GM21576 (cell line): Measurements from ENCODE around the gene MBNL1.

ENCODE experiments used
- ATAC-seq: cut with Tn5 transposase; IDR thresholded peaks from one replicate; pipeline ENCODE4 v1.9.1; 2021; ENCODE audit warnings: mild to moderate bottlenecking, moderate library complexity; ENCODE audit not compliant: unreplicated experiment

MBNL1 gene

DNA sequence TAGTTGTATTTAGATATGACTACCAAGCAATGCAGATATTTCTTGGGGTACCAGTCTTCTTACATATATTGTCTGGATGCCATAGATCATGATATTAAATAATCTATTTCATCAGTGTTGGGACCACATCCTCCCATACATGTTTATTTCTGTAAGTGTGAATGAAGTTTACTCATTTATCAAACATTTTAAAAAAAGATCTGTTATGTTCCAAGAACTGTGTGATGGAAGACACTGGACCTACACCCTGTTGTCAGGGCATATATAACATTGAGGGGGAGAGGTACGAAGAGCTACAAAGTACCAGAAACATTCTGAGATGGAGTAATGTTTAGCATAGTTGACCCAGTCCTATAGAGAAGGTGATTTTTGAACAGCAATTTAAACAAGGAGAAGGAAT lies 26.6 kb downstream of the MBNL1 start:
- ATAC-seq, result no peak

DNA sequence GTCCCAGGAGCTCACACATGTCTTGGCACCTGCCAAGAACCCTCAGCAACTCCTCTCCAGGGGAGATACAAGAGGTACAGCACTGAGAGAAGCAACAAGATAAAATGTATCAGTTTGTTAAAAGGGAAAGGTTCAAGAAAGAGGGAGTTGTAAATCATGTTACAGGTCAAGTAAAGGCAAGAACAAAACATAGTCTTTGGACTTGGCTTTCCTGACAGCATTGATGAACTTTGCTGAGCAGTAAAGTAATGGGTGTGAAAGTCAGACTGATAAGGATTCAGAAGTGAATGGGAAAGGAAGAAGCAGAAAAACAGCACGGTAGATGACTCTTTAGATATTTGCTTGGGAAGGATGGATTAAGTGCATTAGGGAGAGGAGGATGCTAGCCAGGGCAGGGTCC lies 27.1 kb downstream of the MBNL1 start:
- ATAC-seq, result no peak

DNA sequence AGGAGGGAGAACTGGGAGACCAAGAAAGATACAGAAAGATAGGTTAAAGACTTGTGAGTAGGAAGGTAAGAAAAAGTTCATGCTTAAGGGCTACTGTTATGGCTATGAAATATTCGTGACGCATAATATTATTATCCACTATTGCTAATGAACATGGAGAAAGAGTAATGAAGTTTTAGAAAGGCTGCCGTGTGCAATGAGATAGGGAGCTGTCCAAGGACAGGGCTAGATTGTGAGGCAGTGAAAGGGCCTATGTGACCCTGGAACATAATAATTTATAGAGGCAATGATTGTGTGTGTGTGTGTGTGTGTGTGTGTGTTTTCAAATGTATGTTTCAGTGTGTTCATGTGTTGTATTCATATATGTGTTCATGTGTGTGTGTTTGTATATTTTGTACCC lies 27.7 kb downstream of the MBNL1 start:
- no peak for ATAC-seq

DNA sequence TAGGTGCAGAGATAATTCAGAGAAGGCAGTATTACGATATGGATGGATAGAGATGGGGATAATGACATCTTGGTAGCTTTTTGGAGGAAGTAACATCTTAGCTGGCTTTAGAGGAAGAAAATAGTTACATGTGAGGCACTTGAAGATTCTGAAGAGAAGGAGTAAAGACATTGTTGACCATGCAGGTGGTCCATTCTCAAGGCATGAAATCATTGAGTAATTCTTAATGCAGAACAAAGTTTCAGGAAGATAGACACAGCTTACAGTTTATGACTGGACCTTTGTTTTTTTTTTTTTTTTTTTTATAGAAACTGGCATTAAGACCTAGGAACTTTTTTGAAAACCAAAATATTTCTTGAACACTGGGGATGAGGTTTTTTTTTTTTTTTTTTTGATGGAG lies 28.2 kb downstream of the MBNL1 start:
- ATAC-seq, result no peak

DNA sequence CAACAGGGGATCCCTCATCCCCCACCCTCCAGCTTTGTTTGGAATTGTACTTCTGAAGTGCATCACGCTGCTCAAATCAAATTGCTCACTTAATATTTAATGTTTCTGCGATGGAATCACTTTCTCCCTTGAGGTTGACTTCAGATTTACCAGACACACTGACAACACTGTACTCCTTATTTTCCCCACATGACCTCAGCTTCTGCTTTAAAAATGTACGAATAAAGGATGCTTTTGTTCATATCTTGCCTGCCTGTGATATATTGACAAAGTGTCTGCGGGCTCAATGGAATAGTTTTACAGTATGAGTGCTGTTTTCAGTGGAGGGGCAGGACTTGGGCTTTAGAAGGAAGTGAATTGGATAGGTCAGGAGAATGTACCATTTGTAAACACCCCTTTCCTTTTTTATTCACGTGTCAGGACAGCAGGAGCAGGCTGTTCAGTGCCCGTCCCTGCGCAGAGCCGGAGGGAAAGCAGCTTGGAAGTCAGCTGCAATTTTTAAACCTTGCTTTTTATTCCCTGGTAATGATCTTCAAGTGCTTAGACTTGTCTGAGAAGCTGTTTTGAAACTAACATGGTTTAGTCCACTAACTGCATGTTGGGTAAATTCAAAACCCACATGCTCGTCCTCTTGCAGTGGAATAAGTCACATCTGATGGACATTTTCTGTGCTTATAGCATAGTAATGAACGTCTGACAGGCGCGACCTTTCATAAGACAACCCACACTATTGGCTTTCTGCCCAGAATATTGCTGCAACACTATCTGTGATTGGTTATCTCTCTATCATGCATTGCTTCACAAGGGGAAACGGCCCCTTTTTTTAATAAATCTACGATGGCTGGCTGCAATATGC lies 29.9 kb downstream of the MBNL1 start:
- peak; percentile 50 for ATAC-seq

DNA sequence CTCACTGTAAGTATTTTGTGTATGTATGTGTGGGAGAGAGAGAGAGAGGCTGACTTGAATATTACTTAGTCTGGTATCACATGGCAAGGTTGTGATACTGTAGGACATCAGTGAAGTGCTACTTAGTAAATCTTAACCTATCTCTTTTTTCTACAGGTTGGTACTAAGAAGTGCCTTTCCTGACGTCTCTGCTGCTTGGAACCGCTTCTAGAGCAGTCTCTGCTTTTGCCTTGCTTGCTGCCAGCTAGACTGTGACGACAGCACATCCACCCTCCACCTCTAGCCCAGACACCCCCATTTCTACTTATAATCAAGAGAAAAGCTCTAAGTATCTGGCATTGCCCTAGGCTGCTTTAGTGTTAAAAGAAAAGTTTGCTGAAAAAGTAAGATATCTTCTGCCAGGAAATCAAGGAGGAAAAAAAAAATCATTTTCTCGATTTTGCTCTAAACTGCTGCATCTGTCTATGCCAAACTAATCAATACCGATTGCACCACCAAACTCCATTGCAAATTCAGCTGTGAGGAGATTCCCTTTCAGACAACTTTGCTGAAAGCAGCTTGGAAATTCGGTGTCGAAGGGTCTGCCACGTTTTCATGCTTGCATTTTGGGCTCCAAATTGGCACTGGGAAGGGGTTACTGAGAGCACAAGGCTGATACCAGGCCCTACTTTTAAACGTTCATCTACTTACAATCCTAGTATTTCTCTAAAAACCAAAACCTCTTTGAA lies 30.7 kb downstream of the MBNL1 start:
- ATAC-seq, result peak; percentile 14

DNA sequence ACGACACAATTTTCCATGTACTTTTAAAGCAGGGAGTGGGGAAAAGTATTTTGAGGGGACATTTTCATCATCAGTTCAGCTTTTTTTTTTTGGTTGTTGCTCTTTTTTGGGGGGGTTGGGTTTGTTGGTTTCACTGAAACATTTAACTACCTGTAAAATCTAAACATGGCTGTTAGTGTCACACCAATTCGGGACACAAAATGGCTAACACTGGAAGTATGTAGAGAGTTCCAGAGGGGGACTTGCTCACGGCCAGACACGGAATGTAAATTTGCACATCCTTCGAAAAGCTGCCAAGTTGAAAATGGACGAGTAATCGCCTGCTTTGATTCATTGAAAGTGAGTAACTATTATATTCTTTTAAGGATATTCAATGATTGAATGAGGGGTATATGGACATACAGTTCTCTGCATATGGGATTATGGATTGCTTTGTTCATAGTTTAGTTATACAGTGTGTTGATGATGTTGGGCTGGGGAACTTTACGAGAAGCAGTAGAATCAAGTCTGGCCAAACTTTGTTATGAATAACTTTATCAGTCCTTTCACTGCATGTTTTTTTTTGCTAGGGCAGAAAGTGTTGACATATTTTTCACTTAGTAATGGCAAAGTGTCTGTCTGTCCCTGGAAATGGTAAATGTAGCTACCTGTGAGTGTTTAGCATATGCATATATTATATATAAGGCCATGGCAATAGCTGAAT lies 31.5 kb downstream of the MBNL1 start:
- no peak for ATAC-seq

DNA sequence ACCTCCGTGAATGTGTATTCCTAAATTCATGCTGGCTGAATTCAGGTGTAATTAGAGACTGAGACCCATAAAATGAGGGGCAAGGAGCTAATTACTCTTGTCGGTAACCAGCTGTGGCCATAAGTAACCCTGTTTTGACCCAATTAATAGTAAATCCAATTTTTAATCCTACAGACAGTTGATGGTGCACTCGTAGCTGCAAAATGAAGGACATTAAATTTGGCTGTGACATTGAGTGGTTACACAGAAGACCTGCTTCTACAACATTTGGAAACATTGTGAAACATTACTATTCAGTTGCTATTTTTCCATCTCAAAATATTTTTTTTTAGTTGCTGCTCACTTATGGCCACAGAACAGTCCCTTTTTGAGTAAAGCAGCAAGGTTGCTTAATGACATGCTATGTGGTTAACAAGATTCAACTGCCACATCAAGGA lies 33.0 kb downstream of the MBNL1 start:
- no peak for ATAC-seq

DNA sequence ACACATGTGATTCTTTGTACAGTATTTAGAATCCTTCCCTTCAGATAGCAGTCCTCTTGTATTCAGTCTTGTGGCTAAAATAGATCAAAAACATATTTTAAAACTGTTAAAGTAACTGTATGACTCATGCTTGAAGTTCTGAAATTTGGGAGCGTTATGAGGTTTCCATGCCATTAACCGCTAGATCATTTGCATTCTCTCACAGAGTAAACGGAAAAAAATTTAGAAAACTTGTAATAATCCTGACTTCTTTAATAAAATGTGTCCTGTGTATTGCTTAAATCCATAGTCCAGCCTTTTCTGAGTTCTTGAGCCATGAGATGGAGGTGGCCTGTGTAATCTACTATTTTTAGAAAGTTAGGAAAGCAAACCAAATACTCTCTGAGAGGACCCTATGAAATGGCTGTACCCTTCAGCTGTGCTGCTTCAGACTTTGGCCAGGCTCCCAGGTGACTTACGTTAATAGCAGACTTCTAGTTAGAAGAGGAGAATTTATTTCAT lies 33.8 kb downstream of the MBNL1 start:
- peak; percentile 67 for ATAC-seq

DNA sequence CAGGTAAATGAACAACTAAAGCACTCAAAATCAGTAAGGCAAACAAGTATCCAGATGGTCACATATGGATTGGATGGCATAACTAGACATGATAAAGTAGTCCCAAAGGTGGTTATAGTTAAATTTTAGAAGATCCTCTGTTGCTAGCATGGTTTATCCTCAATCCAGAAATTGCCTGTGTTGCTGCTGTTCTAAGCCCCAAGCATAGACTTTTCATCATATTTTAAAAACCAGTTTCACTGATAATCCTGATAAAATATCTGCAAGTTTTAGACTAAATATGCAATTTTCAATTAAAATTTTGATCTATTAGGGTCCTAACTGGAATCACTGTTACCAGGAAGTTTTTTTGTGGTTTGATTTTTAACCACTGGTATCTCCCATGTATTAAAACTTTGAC lies 35.4 kb downstream of the MBNL1 start:
- no peak for ATAC-seq

DNA sequence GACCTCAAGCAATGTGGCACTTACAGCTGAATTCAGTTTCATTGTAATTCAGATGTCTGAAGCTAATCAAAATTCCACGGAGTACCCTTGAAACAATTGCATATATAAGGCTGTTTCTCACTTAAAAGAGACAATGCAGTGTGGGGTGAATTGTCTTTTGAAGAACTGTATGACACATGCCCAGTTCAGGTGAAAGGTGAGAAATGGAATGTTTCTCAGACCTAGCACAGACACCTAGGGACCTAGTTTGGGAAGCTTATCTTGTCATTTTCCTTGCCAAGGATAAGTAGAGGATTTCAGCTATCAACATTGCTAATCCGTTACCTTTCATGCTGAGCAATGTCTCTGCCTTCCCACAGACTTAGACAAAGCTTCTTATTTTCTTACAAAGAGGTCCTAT lies 36.3 kb downstream of the MBNL1 start:
- ATAC-seq, result no peak

DNA sequence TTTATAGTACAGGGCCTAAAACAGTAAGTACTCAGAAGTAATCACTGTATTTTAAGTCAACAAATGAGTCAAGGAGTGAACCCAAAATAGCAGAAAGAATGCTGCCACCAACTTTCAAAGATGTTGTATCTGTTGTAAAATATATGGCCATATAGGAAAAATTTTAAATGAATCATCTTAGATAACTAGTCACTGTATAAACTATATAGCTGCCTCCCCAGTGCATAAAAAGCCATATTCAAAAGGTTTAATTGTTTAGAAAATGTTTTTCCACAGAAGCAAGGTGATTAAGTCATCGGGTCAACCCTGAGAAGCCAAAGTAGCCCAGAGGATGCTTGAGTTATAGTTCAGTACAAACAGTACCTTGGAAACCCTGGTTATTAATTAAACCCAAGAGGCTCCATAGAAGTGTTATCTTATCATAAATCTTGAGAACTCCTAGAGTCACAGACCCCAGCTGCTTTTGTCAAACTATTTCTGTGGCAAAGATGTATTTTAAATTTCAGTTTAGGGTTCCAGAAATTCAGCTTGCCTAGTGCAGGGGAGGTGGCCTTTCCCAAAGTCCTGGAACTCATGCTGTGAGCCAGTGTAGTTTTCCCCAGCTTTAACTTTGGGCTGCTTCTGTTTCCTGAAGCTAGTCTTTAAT lies 39.2 kb downstream of the MBNL1 start:
- ATAC-seq, result no peak

DNA sequence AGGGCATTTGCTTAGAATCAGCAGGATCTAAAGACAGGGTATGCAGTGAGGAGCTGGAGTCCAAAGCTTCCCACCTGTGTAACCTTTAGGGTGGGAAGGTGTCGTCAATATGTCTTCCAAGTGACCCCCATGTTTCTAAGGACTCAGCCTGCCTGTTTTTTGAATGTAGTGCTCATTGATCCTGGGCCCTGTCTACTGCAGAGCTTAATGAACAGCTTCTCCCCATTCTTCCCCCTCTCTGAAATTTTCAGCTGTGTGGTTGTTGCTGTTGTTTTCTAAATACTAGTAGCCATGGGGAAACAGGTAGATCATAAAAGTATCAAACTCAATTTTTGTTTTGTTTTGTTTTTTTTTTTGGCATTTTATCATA lies 39.7 kb downstream of the MBNL1 start:
- no peak for ATAC-seq

DNA sequence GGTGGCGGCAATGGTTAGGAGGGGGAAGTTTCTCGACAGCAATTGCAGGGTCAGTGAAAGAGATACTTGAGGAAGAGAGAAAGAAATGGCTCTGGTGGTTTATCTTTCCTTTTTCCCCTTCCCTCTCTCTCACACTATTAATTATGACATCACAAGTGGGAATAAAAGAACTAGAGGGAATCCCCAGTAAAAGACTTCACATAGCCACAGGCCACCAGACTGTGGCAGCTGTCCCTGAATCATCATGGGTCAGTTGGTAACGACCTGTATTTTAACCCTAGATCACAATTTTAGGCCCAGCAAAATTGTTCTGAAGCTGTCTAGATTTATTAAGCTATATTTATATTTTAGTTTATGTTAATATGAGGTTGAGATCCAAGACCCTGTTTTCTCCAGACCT lies 40.3 kb downstream of the MBNL1 start:
- no peak for ATAC-seq

DNA sequence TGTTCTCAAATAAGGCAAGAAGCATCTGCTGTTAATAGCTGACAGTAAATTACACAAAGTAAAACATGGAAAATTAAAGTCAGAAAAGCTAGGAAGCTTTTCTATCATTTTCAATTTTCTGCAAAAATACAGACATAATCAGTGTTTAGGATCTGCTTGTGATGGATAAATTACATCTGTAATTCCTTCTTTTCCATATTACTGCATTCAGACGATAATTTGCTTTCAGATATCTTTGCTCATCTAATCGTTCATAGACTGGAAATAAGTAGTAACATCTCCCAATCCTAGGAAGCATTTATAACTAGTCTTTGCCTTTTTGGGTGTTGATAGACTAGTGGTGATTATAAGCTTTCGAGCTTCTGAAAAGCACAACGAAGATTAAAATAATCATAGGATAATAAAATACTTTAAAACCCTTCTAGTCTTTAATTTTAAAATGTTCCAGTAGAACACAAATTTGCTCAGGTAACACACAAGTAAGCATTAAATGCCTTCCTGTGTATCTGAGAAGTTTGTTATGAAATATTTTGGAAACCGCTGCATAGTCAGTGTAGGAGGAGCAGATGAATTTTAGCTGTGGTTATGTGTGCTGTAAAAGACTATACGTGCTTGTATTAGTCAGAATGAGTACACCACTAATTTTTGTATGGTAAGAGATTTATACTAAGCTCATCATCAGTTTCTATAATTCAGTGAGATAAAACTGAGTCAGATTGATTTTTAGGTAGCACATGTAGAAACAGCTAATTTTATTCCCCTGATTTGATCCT lies 41.0 kb downstream of the MBNL1 start:
- ATAC-seq, result no peak

DNA sequence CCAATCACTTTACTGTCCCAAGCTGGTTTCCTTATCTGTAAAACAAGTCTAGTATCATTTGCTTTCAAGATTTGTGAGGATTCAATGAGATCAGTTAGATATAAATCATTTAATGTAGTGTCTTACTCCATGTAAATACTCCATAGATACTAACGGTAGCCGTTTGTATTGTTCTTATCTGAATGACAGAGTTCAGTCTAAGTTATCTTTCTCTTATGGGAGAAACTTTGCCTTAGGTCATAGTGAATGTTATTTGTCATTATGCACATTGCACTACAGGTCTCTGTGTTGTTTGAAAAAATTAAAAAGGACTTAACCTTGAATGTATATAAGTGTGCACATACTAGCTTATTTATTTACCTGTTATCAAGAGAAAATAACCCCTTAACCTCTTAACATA lies 44.7 kb downstream of the MBNL1 start:
- ATAC-seq, result no peak

DNA sequence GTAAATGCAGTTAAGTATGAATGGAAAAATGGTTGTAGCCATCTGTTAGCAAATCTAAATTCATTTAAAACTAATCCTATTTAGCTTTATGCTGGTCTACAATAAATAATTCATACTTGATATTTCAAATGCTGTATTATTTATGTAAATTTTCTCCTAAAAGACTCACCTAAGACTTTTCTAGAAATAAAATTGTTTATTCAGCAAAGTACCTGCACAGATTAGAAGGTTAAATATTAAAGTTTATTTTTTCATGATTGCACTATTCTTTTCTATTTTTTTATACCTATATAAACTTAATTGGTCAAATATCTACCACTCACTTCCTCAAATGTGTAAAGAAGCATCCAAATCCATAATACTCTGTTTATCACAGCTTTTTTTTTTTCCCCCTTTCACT lies 45.2 kb downstream of the MBNL1 start:
- no peak for ATAC-seq

DNA sequence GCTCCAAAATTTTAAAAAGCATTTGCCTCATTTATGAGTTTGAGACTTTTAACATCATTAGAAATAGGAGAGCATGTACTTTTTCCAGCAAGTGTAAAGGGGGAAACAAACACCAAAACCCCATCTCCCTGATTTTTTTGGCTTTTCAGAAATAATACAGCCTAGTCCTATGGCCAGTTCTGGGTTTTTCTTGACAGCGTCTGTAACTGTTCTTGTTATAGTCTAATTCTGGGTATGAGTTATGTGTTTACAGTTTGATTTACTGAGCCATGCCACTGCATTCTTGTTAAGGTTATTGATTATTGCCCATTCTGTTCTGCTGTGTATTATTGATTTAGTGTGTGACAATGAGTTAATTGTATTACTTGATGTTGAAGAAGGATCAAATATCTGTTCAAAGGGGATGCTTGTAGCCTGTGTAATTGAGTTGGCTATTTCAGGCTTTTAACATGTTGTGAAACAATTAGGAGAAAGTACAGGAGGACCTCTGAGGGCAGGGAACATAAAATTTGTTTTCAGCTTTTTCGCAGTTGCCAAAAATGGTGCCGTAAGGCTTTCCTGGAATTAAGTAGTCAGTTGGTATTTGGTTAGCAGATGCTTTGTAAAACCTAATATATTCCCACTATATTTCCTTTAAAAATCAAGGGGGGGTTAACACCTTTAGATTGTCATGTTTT lies 46.1 kb downstream of the MBNL1 start:
- no peak for ATAC-seq

DNA sequence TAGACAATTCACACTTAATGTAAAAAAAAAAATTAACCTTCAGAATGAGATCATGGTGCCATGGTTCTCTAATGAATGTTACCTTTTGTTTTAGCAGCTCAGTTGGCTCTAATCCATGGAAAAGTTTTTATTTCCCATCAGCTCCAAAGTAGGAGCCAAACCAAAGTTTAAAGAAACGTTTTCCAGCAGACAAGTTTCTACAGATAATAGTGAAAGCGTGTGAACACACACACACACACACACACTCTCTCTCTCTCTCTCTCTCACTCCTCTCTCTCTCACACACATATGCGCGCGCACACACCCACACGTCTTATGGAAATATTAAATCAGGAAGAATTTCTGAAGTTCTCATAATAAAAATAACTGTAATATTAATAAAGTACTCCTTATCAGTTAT lies 46.9 kb downstream of the MBNL1 start:
- ATAC-seq, result no peak

DNA sequence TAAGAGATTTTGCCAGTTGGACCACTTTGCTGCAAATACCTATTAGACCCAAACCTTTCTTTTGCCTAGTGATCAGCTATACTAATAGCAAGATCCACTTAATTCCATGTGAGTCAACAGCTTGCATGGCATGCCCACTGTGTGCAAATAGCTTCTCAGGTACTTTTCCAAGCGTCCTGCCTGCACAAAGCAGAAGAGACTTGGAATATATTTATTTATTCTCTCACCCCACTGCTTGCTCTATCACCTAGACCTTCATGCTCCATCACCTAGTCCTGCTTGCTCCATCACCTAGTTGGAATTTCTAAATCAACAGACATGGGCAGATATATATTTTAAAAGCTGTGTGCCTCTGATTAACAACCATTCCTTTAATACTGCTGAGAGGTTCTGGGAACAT lies 47.6 kb downstream of the MBNL1 start:
- no peak for ATAC-seq
